Measurements from ENCODE around the gene SH3BP2.

SH3BP2 gene

GRCh38 chr4:2799224-2799911 lies 6.5 kb downstream of the SH3BP2 start:
- peaks cover 26% of the 10 kb centered on the region for H3K4me1 ChIP-seq (ENCODE audit: control insufficient read depth, low read length)
- H3K9me3 ChIP-seq (ENCODE audit: control insufficient read depth, insufficient read depth, low read length), result no peaks in the 10 kb centered on the region
- no peaks in the 10 kb centered on the region for H3K79me2 ChIP-seq (ENCODE audit: control insufficient read depth, low read length)
- no peaks in the 10 kb centered on the region for H3K36me3 ChIP-seq (ENCODE audit: control insufficient read depth, low read length)
- no peaks in the 10 kb centered on the region for H3F3A ChIP-seq (ENCODE audit: control insufficient read depth, insufficient read depth)
- no peaks in the 10 kb centered on the region for H4K20me1 ChIP-seq (ENCODE audit: control insufficient read depth, insufficient read depth, low read depth, low read length)
- no peak overlapping the region for H3K4me3 ChIP-seq (ENCODE audit: low read length)
- peak overlapping the region; percentile 43; the same call in 1 of the 2 replicates for H3K4me2 ChIP-seq (ENCODE audit: low read length)
- H3K27ac ChIP-seq (ENCODE audit: low read depth, low read length), result no peak overlapping the region
- TF ChIP-seq CTCF (IDR thresholded peaks at IDR 0.05; ENCODE audit: low read depth, low read length, poor library complexity, severe bottlenecking), result no peak
- no peak for TF ChIP-seq EZH2phosphoT487 (IDR thresholded peaks at IDR 0.05; ENCODE audit: borderline replicate concordance, low read length)
- peaks cover 48% of the 10 kb centered on the region for H3K27me3 ChIP-seq (ENCODE audit: control insufficient read depth, low read length)
- no peaks in the 10 kb centered on the region for H3K9me2 ChIP-seq (replicated peaks; ENCODE audit: control insufficient read depth, low read length)

- peaks cover 41% of the 10 kb centered on the region for H3K27me3 ChIP-seq (ENCODE audit: control insufficient read depth, low read length)
- no peaks in the 10 kb centered on the region for H3K36me3 ChIP-seq (ENCODE audit: control insufficient read depth, low read length)
- no peaks in the 10 kb centered on the region for H3K79me2 ChIP-seq (ENCODE audit: control insufficient read depth, low read length)
- TF ChIP-seq EZH2phosphoT487 (IDR thresholded peaks at IDR 0.05; ENCODE audit: borderline replicate concordance, low read length), result no peak
- TF ChIP-seq CTCF (IDR thresholded peaks at IDR 0.05; ENCODE audit: low read depth, low read length, poor library complexity, severe bottlenecking), result no peak
- H3K4me3 ChIP-seq (ENCODE audit: low read length), result no peak overlapping the region
- H3K27ac ChIP-seq (ENCODE audit: low read depth, low read length), result no peak overlapping the region
- no peaks in the 10 kb centered on the region for H3F3A ChIP-seq (ENCODE audit: control insufficient read depth, insufficient read depth)
- no peaks in the 10 kb centered on the region for H3K9me3 ChIP-seq (ENCODE audit: control insufficient read depth, insufficient read depth, low read length)
- H4K20me1 ChIP-seq (ENCODE audit: control insufficient read depth, insufficient read depth, low read depth, low read length), result no peaks in the 10 kb centered on the region
- H3K4me2 ChIP-seq (ENCODE audit: low read length), result no peak overlapping the region
- no peaks in the 10 kb centered on the region for H3K9me2 ChIP-seq (replicated peaks; ENCODE audit: control insufficient read depth, low read length)
- H3K4me1 ChIP-seq (ENCODE audit: control insufficient read depth, low read length), result peaks cover 34% of the 10 kb centered on the region
Observed at GRCh38 chr4:2799971-2800690, 7.2 kb downstream of the SH3BP2 start.

GRCh38 chr4:2800691-2801596 lies 8.1 kb downstream of the SH3BP2 start:
- H3K9me2 ChIP-seq (replicated peaks; ENCODE audit: control insufficient read depth, low read length), result no peaks in the 10 kb centered on the region
- H3K4me1 ChIP-seq (ENCODE audit: control insufficient read depth, low read length), result peaks cover 42% of the 10 kb centered on the region
- H3K4me2 ChIP-seq (ENCODE audit: low read length), result no peak overlapping the region
- H4K20me1 ChIP-seq (ENCODE audit: control insufficient read depth, insufficient read depth, low read depth, low read length), result no peaks in the 10 kb centered on the region; the same call in 1 of the 2 replicates
- no peaks in the 10 kb centered on the region for H3K79me2 ChIP-seq (ENCODE audit: control insufficient read depth, low read length)
- no peaks in the 10 kb centered on the region for H3K36me3 ChIP-seq (ENCODE audit: control insufficient read depth, low read length)
- peaks cover 34% of the 10 kb centered on the region for H3K27me3 ChIP-seq (ENCODE audit: control insufficient read depth, low read length)
- no peaks in the 10 kb centered on the region for H3F3A ChIP-seq (ENCODE audit: control insufficient read depth, insufficient read depth)
- no peak for TF ChIP-seq CTCF (IDR thresholded peaks at IDR 0.05; ENCODE audit: low read depth, low read length, poor library complexity, severe bottlenecking)
- TF ChIP-seq EZH2phosphoT487 (IDR thresholded peaks at IDR 0.05; ENCODE audit: borderline replicate concordance, low read length), result no peak
- H3K27ac ChIP-seq (ENCODE audit: low read depth, low read length), result no peak overlapping the region
- H3K9me3 ChIP-seq (ENCODE audit: control insufficient read depth, insufficient read depth, low read length), result no peaks in the 10 kb centered on the region
- H3K4me3 ChIP-seq (ENCODE audit: low read length), result no peak overlapping the region

Measured in DOHH2 (cell line).